Measurements from ENCODE around the gene NOL4L.

The NOL4L gene

DNA sequence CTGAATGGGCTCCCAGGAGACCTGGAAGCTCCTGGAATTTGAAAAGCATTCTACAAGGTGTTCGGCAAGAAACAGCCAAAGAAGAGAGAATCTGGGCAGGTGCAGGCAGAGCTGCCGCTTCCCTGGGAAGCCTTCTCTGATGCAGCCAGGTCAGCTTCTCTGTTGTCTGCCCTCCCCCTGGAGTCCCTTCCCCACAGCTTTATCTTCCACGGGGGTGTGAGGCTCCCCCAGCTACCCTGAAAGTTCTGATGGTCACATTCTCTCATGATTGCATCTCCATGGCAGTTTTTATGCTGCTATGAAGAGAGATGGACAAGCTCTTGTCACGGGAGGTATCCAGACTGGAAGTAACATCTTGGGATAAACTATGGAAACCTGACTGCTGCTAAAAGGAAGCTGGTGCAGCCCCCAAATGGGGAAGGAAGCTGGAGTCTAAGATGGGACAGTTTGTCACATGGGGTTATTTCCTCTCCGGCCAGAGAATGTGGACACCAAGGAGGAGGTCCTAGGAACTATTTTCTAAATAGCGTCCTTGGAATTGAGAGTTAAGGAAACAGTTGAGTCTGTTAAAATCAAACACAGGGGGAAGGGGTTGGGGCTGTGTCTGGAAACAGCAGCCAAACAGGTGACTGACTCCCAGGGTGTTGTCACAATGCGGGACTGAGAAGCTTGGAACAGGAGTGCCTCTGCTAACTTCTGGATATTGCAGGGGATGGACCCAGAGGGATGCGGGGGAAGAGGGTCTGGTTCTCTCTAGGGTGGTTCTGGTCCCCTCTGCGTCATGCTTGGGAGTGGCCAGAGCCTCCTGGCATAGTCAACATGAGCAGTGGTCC is 135.9 kb downstream of the NOL4L start (continued):
- TF ChIP-seq, protein P1, sequence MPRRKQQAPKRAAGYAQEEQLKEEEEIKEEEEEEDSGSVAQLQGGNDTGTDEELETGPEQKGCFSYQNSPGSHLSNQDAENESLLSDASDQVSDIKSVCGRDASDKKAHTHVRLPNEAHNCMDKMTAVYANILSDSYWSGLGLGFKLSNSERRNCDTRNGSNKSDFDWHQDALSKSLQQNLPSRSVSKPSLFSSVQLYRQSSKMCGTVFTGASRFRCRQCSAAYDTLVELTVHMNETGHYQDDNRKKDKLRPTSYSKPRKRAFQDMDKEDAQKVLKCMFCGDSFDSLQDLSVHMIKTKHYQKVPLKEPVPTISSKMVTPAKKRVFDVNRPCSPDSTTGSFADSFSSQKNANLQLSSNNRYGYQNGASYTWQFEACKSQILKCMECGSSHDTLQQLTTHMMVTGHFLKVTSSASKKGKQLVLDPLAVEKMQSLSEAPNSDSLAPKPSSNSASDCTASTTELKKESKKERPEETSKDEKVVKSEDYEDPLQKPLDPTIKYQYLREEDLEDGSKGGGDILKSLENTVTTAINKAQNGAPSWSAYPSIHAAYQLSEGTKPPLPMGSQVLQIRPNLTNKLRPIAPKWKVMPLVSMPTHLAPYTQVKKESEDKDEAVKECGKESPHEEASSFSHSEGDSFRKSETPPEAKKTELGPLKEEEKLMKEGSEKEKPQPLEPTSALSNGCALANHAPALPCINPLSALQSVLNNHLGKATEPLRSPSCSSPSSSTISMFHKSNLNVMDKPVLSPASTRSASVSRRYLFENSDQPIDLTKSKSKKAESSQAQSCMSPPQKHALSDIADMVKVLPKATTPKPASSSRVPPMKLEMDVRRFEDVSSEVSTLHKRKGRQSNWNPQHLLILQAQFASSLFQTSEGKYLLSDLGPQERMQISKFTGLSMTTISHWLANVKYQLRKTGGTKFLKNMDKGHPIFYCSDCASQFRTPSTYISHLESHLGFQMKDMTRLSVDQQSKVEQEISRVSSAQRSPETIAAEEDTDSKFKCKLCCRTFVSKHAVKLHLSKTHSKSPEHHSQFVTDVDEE (CRISPR knock-in tag; IDR thresholded peaks at IDR 0.05): no peak

DNA sequence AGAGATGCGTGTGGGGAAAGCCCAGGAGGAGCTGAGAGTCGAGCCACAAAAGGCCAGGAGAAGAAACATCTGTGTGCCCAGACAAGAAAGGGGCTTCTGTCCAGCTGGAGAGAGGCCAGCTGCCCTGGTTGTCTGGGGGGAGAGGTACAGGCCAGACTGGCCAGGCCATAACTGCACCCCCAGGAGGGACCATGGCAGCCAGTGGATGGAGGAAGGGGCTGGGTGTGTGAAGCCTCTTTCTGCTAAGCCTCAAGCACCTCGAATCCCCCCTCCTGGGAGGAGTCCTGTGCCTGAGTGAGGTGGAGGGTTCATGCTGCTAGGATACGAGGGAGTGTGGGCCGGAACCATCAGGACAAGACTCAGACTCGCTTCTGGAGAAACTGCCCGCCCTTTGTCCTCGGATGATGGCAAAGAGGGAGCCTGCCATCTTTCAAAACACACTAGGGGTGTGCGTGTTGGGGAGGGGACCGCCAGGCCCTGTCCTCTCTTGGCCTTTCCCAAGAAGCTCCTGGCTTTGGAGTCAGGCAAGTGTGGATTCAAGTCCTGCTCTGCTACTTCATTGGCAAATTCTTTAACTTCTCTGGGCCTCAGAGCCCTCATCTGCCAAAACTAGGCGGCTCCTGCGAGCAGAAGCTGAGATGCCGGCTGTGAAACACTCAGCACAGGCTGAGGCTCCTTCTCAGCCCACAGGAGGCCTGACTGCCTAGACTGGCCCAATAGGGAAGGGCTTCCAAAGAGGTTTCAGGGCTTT is 136.7 kb downstream of the NOL4L start:
- TF ChIP-seq, protein P2, sequence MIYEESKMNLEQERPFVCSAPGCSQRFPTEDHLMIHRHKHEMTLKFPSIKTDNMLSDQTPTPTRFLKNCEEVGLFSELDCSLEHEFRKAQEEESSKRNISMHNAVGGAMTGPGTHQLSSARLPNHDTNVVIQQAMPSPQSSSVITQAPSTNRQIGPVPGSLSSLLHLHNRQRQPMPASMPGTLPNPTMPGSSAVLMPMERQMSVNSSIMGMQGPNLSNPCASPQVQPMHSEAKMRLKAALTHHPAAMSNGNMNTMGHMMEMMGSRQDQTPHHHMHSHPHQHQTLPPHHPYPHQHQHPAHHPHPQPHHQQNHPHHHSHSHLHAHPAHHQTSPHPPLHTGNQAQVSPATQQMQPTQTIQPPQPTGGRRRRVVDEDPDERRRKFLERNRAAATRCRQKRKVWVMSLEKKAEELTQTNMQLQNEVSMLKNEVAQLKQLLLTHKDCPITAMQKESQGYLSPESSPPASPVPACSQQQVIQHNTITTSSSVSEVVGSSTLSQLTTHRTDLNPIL (CRISPR knock-in tag; IDR thresholded peaks at IDR 0.05; ENCODE audit: low read depth): no peak
- TF ChIP-seq BACH2 (CRISPR knock-in tag; IDR thresholded peaks at IDR 0.05; ENCODE audit: borderline replicate concordance) (no peak), PPARA (CRISPR knock-in tag; IDR thresholded peaks at IDR 0.05; ENCODE audit: borderline replicate concordance) (no peak), ZNF8 (CRISPR knock-in tag; IDR thresholded peaks at IDR 0.05) (no peak), GLIS3 (CRISPR knock-in tag; IDR thresholded peaks at IDR 0.05) (no peak), ZC3H10 (CRISPR knock-in tag; IDR thresholded peaks at IDR 0.05) (no peak), ZNF565 (CRISPR knock-in tag; conservative IDR thresholded peaks at IDR 0.05; ENCODE audit: low read depth) (no peak)
- TF ChIP-seq, protein P3, sequence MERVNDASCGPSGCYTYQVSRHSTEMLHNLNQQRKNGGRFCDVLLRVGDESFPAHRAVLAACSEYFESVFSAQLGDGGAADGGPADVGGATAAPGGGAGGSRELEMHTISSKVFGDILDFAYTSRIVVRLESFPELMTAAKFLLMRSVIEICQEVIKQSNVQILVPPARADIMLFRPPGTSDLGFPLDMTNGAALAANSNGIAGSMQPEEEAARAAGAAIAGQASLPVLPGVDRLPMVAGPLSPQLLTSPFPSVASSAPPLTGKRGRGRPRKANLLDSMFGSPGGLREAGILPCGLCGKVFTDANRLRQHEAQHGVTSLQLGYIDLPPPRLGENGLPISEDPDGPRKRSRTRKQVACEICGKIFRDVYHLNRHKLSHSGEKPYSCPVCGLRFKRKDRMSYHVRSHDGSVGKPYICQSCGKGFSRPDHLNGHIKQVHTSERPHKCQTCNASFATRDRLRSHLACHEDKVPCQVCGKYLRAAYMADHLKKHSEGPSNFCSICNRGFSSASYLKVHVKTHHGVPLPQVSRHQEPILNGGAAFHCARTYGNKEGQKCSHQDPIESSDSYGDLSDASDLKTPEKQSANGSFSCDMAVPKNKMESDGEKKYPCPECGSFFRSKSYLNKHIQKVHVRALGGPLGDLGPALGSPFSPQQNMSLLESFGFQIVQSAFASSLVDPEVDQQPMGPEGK (CRISPR knock-in tag; IDR thresholded peaks at IDR 0.05; ENCODE audit: borderline replicate concordance): no peak
- TF ChIP-seq, protein P4, sequence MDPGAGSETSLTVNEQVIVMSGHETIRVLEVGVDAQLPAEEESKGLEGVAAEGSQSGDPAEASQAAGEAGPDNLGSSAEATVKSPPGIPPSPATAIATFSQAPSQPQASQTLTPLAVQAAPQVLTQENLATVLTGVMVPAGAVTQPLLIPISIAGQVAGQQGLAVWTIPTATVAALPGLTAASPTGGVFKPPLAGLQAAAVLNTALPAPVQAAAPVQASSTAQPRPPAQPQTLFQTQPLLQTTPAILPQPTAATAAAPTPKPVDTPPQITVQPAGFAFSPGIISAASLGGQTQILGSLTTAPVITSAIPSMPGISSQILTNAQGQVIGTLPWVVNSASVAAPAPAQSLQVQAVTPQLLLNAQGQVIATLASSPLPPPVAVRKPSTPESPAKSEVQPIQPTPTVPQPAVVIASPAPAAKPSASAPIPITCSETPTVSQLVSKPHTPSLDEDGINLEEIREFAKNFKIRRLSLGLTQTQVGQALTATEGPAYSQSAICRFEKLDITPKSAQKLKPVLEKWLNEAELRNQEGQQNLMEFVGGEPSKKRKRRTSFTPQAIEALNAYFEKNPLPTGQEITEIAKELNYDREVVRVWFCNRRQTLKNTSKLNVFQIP (CRISPR knock-in tag; IDR thresholded peaks at IDR 0.05; ENCODE audit: borderline replicate concordance, low read depth): no peak
- no peak for ATAC-seq

DNA sequence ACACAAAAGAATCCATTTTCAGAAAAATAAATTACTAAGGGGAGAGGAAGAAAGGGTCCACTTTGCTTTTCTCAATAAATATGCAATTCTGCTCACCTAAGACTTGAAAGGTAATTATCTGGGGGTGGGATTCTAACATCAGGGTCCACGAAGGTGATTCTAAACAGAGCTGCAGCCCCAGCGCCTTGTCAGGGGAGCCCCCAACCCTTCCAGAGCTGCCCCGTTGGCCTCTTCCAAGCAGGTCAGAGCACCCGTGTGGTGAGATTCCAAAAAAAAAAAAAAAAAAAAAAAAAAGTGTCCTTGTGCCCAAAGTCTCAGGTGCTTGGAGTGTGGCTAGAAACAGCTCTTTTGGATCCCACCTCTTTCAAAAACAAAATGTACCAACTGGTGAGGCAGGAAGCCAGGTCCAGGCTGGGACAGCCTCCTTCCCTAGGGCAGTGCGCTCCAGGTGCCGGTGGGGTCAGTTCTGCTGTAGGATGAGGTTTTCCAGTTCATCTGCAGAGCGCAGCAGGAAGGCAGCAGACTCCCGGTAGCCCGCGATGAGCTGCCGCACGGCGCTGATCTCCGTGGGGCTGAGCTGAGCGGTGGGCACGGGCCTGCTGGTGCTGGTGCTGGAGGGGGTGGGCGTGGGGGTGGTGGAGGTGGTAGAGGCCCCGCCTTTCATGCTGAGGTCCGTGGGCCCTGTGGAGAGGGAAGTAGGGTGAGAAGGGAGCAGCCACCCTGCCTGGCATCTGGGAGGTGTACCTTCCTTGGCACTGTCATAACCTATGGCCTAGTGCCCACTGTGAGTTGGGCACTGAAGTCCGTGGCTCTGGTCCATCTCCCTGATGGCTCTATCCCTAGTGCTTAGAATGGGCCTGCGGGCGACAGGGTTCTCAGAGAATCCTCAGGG is 137.8 kb downstream of the NOL4L start:
- no peak for ATAC-seq
- TF ChIP-seq TCF4 (CRISPR knock-in tag; IDR thresholded peaks at IDR 0.05; ENCODE audit: borderline replicate concordance) (no peak), ZFP30 (CRISPR knock-in tag; IDR thresholded peaks at IDR 0.05) (no peak), BACH2 (CRISPR knock-in tag; IDR thresholded peaks at IDR 0.05; ENCODE audit: borderline replicate concordance) (no peak), PPARA (CRISPR knock-in tag; IDR thresholded peaks at IDR 0.05; ENCODE audit: borderline replicate concordance) (no peak), OSR1 (CRISPR knock-in tag; IDR thresholded peaks at IDR 0.05) (no peak)
- TF ChIP-seq, protein P4 (CRISPR knock-in tag; IDR thresholded peaks at IDR 0.05; ENCODE audit: borderline replicate concordance, low read depth): no peak
- TF ChIP-seq, protein P1 (CRISPR knock-in tag; IDR thresholded peaks at IDR 0.05): no peak
- TF ChIP-seq, protein P3 (CRISPR knock-in tag; IDR thresholded peaks at IDR 0.05; ENCODE audit: borderline replicate concordance): no peak

Measured in SK-N-SH treated with all-trans-retinoic acid at 6 μM for 48 hours (cell line).